Mucosa of stomach (tissue), 1 donor: Measurements from ENCODE around the gene F2RL3.

ENCODE experiments used
- H3K27me3 ChIP-seq: one replicate; pipeline ENCODE4 v1.7.0; 2013; ENCODE audit warnings: mild to moderate bottlenecking, low read length; ENCODE audit not compliant: control insufficient read depth, insufficient read depth
- H3K36me3 ChIP-seq: one replicate; pipeline ENCODE4 v1.7.0; 2013; ENCODE audit warnings: low read length; ENCODE audit not compliant: control insufficient read depth, insufficient read depth
- H3K4me1 ChIP-seq: one replicate; pipeline ENCODE4 v1.7.0; 2013; ENCODE audit warnings: mild to moderate bottlenecking, low read length; ENCODE audit not compliant: control insufficient read depth, insufficient read depth
- H3K4me3 ChIP-seq: one replicate; pipeline ENCODE4 v1.7.0; 2013; ENCODE audit warnings: low read length
- H3K9ac ChIP-seq: one replicate; pipeline ENCODE4 v1.7.0; 2013; ENCODE audit warnings: mild to moderate bottlenecking, low read length, moderate library complexity
- H3K9me3 ChIP-seq: one replicate; pipeline ENCODE4 v1.7.0; 2013; ENCODE audit warnings: mild to moderate bottlenecking, low read length, moderate library complexity; ENCODE audit not compliant: control insufficient read depth
- donor health status: Pancreatic carcinoma.

The F2RL3 gene

DNA sequence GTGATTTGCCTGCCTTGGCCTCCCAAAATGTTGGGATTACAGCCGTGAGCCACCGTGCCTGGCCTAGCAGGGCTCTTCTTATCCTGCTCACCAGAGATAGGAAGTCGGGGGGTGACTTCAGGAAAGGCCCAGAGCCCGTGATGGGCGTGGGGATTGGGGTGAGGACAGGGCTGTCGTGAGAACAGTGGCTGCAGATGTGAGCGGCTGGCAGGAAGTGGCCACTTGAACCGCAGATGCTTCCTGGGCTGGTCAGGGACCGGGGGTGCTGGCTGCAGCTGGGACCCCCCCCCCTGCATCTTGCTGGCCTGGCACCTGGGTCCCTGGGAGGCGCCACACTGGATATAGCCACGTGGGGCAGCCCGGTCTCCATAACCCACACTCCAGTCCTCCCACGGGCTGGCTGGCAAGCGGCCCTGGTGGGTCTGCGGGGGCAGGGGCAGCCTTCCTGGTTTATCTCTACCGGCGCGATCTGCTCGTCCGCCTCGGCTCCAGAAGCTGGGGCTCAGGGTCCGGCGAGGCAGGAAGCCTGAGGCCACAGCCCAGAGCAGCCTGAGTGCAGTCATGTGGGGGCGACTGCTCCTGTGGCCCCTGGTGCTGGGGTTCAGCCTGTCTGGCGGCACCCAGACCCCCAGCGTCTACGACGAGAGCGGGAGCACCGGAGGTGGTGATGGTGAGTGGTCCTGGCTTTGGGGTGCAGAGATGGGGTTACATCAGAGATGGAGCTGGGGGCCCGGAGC, at the start of gene F2RL3:
Gene F2RL3, plus strand, starts transcription at position 371 of the 737 bp plus-strand sequence. Its CDS starts 191 bp downstream, at position 562.
- Histone ChIP-seq H3K4me1 (no peaks in the 10 kb centered on the region), H3K9ac (no peak within 1 kb of the TSS), H3K9me3 (no peaks in the 10 kb centered on the region), H3K27me3 (peaks cover 15% of the 10 kb centered on the region), H3K36me3 (no peaks in the 10 kb centered on the region), H3K4me3 (no peak within 1 kb of the TSS)

DNA sequence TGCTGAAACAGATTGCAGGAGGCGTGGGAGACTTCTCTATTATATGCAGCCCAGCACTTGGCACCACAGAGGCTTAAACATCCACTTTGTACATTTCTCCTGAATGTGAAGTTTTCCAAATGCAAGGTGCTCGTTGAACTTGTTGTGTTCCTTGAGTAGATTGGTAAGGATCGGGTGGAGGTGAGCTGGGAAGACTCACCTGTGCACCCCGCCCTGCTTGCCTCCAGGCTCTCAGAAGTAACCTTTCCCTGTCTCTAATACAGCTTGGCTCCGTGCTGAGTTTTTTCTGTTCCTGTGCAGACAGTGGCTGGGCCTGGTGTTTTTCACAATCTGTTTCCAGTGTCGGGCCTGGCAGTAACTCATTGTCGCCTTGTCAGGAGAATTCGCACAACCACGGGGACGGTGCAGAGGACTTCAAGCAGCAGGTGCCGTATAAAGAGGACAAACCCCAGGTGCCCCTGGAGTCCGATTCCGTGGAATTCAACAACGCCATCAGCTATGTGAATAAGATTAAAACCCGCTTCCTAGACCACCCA, 47.3 kb upstream of the F2RL3 start:
- no peaks in the 10 kb centered on the region for H3K9me3 ChIP-seq
- no peak overlapping the region for H3K4me3 ChIP-seq
- H3K36me3 ChIP-seq, result no peaks in the 10 kb centered on the region
- H3K27me3 ChIP-seq, result no peaks in the 10 kb centered on the region
- H3K4me1 ChIP-seq, result no peaks in the 10 kb centered on the region
- H3K9ac ChIP-seq, result no peak overlapping the region

DNA sequence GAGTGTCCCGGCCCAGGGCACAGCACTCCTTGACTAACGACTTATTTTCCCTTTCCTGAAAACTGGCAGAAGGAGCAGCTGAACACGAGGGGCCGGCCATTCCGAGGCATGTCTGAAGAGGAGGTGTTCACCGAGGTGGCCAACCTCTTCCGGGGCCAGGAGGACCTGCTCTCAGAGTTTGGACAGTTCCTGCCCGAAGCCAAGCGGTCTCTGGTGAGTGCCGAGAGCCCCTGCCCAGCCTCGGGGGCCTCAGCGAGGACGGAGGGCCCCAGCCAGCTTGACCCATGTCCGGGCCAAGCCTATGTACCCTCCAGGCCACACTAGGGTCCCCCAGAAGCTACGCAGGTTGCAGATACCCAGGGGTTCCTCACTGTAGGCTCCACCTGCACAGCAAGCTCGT, 41.9 kb upstream of the F2RL3 start:
- Histone ChIP-seq H3K36me3 (peaks cover 12% of the 10 kb centered on the region), H3K4me1 (peaks cover 14% of the 10 kb centered on the region), H3K9ac (no peak overlapping the region), H3K9me3 (no peaks in the 10 kb centered on the region), H3K27me3 (no peaks in the 10 kb centered on the region), H3K4me3 (no peak overlapping the region)

DNA sequence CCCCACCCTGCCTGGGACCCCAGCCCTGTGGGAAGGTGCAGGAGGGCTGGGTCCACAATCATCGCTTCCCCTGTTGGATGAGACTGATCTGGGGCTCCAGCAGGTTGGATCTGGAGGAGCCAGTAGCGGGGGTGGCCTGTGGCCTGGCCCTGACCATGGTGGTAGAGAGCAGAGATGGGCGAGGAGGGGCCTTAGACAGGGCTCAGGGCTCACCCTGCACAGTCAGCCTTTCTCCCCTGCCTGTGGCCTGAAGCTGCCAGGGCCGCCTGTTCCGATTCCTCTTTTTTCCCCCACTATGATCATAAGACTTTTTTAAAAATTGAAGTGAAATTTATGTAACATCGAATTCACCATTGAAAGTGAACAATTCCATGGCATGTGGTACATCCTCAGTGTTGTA, 41.4 kb upstream of the F2RL3 start:
- Histone ChIP-seq H3K4me3 (no peak overlapping the region), H3K36me3 (peaks cover 12% of the 10 kb centered on the region), H3K9me3 (no peaks in the 10 kb centered on the region), H3K4me1 (peaks cover 14% of the 10 kb centered on the region), H3K27me3 (no peaks in the 10 kb centered on the region), H3K9ac (no peak overlapping the region)

DNA sequence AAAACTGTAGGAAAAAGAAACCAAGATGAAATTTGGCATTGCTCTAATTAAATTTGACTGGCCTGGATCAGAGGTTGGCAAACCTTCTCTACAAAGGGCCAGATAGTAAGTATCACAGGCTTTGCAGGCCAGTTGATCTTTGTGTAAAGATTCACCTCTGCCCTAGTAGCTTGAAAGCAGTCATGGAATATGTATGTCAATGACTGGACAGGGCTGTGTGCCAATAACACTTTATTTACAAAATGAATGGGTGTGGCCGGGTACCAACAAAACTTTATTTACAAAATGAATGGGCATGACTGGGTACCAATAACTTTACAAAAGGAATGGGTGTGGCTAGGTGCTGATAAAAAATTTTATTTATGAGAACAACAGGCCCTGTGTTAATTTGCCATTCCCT, 39.6 kb upstream of the F2RL3 start:
- Histone ChIP-seq H3K36me3 (peaks cover 17% of the 10 kb centered on the region), H3K9me3 (no peaks in the 10 kb centered on the region), H3K9ac (no peak overlapping the region), H3K4me1 (peaks cover 14% of the 10 kb centered on the region), H3K4me3 (no peak overlapping the region), H3K27me3 (no peaks in the 10 kb centered on the region)

DNA sequence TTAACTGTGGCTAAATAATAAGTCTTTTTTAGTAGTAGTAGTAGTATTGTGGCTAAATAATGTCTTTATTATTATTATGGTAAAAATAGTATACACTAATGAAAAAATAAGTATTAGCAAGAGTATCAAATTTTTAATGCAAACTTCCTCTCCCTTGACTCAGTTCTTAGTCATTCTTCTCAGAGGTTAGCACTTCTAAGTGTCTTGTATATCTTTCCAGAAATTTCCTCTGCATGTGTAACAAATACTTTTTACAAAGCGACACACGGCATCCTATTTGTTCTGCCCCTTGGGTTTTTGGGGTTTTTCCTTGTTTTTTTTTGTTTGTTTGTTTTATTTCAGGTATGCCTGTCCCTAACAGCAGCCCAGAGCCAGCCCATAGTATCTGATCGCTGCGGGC, 38.7 kb upstream of the F2RL3 start:
- H3K4me3 ChIP-seq, result no peak overlapping the region
- no peaks in the 10 kb centered on the region for H3K27me3 ChIP-seq
- peaks cover 14% of the 10 kb centered on the region for H3K4me1 ChIP-seq
- no peak overlapping the region for H3K9ac ChIP-seq
- H3K36me3 ChIP-seq, result peaks cover 17% of the 10 kb centered on the region
- no peaks in the 10 kb centered on the region for H3K9me3 ChIP-seq

DNA sequence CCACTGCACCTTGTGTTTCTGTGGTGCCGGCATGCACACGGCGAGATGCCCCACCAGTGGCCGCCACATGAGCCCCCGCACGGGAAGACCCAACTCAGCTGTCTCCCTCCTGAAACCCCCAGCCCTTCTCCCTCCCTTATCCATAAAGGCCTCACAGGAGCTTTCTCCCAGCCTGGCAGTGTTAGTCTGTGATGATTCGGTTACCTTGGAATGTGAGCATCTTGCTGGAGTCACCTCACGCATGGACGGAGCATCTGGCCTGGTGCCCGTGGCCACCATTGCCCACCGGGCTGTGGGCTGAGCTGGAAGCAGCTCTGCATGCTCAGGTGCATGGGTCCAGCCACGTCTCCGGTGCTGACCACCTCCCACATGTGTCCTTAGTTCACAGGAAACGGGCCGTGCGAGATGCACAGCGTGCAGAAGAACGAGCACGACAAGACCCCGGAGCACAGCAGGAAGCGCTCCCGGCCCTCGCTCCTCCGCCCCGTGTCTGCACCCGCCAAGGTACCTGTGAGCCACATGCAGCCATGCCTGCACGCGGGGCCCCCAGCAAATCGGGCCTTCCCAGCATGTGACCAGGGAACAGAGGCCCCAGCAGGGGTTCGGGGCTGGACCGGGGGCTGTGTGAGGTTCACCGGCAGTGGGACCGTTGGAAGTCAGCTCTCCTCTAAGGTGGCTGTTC, 37.6 kb upstream of the F2RL3 start:
- peaks cover 17% of the 10 kb centered on the region for H3K36me3 ChIP-seq
- H3K4me3 ChIP-seq, result no peak overlapping the region
- peaks cover 14% of the 10 kb centered on the region for H3K4me1 ChIP-seq
- no peaks in the 10 kb centered on the region for H3K27me3 ChIP-seq
- H3K9me3 ChIP-seq, result no peaks in the 10 kb centered on the region
- H3K9ac ChIP-seq, result no peak overlapping the region

DNA sequence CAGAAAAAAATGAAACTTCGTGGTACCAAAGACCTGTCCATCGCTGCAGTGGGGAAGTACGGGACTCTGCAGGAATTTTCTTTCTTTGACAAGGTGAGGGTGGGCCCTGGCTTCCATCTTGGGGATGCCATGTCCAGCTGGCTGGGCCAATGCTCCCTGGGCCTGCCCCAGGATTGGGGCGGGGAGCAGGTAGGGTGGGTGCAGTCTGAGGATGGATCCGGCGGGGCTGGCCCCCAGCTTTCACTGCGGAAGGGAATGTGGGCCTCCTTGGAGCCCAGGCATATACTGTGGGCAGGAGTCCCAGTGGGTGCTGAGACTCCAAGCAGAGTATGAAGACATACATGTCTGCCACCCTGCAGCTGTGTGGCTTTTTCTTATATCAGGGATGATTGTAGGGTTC, 35.7 kb upstream of the F2RL3 start:
- no peak overlapping the region for H3K4me3 ChIP-seq
- no peak overlapping the region for H3K9ac ChIP-seq
- H3K36me3 ChIP-seq, result peaks cover 14% of the 10 kb centered on the region
- H3K27me3 ChIP-seq, result no peaks in the 10 kb centered on the region
- no peaks in the 10 kb centered on the region for H3K9me3 ChIP-seq
- peaks cover 14% of the 10 kb centered on the region for H3K4me1 ChIP-seq

DNA sequence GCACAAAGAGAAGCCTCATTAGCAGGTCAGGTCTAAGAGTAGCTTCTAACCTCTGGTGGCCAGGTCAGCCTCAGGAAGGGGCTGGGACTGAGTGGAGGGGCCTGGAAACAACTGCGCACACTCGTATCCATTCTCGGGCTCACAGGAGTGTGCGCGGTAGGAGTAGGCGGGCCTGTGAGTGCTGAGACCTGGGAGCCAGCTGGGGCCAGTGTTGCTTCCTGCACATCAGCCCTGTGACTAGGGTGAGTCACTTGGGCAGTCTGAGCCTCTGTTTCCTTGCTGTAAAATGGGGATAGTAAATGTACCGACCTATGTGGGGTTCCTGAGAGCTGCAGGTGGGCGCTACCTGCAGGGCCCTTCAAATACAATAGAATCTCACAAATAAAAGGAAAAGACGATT, 32.7 kb upstream of the F2RL3 start:
- H3K4me3 ChIP-seq, result no peak overlapping the region
- no peak overlapping the region for H3K9ac ChIP-seq
- no peaks in the 10 kb centered on the region for H3K4me1 ChIP-seq
- H3K9me3 ChIP-seq, result no peaks in the 10 kb centered on the region
- peaks cover 5% of the 10 kb centered on the region for H3K36me3 ChIP-seq
- H3K27me3 ChIP-seq, result no peaks in the 10 kb centered on the region

DNA sequence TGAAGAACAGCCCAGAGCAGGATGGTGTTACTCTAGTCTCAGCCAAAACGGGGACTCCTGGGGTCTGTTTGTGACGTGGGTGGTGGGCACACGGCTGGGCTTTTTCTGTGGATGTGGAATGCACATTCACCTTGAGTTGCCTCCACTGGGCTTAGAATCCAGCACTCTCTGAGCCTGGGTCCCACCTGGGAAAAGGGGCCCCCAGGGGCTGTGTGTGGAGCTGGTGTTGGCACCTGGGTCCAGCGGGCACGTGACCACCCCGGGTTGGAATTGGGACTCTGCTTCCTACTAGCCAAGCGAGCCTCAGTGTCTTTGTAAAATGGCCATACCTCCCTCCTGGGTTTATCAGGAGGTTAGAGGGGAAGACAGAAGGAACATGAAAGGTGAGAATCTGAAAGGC, 29.2 kb upstream of the F2RL3 start:
- no peak overlapping the region for H3K9ac ChIP-seq
- no peaks in the 10 kb centered on the region for H3K27me3 ChIP-seq
- no peaks in the 10 kb centered on the region for H3K36me3 ChIP-seq
- no peaks in the 10 kb centered on the region for H3K4me1 ChIP-seq
- no peak overlapping the region for H3K4me3 ChIP-seq
- no peaks in the 10 kb centered on the region for H3K9me3 ChIP-seq

DNA sequence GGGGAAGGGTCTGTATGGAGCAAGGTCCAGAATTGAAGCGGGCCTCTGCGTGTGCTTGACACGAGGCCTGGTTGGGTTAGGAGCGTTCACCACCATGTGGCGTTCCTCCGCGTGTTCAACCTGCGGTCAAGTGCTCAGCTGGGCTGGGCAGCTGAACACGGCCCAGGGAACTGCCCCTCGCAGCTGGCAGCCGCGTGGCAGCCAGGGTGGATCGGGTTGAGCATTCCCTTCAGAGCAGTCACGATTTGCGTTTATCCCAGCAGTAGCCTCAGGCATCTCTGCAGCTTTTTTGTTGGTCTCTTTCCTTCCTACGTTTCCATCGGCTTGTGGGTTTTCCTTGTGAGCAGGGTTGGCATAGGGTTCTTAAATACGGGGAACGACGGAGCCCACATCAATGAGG, 28.7 kb upstream of the F2RL3 start:
- Histone ChIP-seq H3K27me3 (no peaks in the 10 kb centered on the region), H3K9ac (no peak overlapping the region), H3K4me3 (no peak overlapping the region), H3K36me3 (no peaks in the 10 kb centered on the region), H3K9me3 (no peaks in the 10 kb centered on the region), H3K4me1 (no peaks in the 10 kb centered on the region)

DNA sequence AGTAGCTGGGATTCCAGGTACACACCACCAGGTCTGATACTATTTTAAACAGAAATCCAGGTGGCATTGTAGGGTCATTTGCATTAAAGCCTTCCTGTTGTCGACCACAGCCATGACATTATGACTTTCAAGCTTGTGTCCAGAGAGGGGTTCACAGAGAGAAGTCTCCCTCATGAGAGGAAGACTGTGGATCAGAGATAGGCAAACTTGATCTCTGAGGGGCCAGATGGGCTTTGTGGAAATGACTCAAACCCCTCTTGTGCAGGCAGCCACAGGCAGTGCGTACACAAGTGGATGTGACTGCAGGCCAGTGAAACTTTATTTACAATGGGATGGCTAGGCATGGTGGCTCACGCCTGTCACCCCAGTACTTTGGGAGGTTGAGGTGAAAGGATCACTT, 27.8 kb upstream of the F2RL3 start:
- H3K4me3 ChIP-seq, result no peak overlapping the region
- no peaks in the 10 kb centered on the region for H3K4me1 ChIP-seq
- H3K36me3 ChIP-seq, result peaks cover 3% of the 10 kb centered on the region
- no peak overlapping the region for H3K9ac ChIP-seq
- H3K27me3 ChIP-seq, result no peaks in the 10 kb centered on the region
- no peaks in the 10 kb centered on the region for H3K9me3 ChIP-seq
